ENCODE data around the gene PLPPR4. TPM values are rescaled to one million over a fixed set of nuclear protein-coding genes. Genes with fewer than 3 reads are reported as not detected.

The PLPPR4 gene
- total RNA-seq, 1 experiment from 2014 or later = not detected

DNA sequence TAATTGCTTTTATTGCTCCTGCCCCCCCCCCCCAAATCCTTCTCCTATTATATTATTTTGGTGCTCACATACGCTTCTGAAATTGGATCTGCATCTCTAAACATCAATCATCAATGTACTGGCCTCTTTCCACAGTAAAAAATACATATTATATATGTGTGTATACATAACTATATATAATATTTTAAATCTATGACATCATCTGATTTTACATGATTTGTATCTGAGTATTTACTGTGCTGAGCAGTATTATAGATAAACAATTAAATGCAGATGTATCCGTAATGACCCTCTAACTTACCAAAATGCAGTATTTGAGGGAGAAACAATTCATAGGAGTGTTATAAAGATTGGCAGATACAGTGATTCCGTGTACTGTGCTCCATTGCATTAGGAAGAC, 832 bp downstream of the PLPPR4 start:
- no peaks in the 10 kb centered on the region for H4K20me1 ChIP-seq (ENCODE audit: insufficient read depth)
- H3K9me3 ChIP-seq (ENCODE audit: insufficient read depth, low read depth) = no peaks in the 10 kb centered on the region
- no TSS peak for BruUV-seq (replicated peaks)
- H3K27ac ChIP-seq = no peak overlapping the region
- DNase-seq = no peak
- intact Hi-C loops (cut with micrococcal nuclease; ENCODE audit: unreplicated experiment) = no loop called here
- ChIA-PET POLR2A (ENCODE audit: unreplicated experiment) (no interaction called here), CTCF (no interaction called here)
- no peak overlapping the region for H3K4me3 ChIP-seq
- no peaks in the 10 kb centered on the region for H3K9me2 ChIP-seq (ENCODE audit: insufficient read depth)
- peaks cover 18% of the 10 kb centered on the region; the same call in 1 of the 2 replicates for H3K27me3 ChIP-seq (ENCODE audit: insufficient read depth, low read depth)
- H3K4me2 ChIP-seq = no peak overlapping the region
- H3K4me1 ChIP-seq (replicated peaks; ENCODE audit: insufficient read depth) = no peaks in the 10 kb centered on the region
- no peak for TF ChIP-seq EZH2 (IDR thresholded peaks at IDR 0.05; ENCODE audit: low read depth)
- no peak for TF ChIP-seq CTCF (conservative IDR thresholded peaks at IDR 0.05)
- H3K36me3 ChIP-seq (ENCODE audit: low read depth) = no peaks in the 10 kb centered on the region
- no peaks in the 10 kb centered on the region for H3F3A ChIP-seq (ENCODE audit: insufficient read depth, low read depth)
- no peaks in the 10 kb centered on the region for H3K79me2 ChIP-seq (ENCODE audit: low read depth)
- H2AFZ ChIP-seq = no peak overlapping the region

DNA sequence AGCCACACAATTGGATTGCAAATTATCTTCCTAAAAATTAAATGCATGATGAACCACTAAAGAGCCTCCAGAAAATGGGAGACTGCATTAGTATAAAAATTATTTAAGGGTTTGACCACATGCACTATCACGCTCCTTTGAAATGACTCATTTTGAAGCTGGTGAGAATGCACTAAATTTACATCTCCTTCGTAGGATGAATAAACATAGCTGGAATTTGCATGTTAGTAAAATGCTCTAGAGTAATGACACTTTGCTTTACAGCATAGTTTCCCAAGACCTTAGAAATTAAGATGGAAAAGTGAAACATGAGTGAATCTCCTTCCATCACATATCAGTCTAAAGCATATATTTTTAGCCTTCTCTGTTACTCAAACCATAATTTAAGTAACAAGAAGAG, 2.4 kb downstream of the PLPPR4 start:
- intact Hi-C loops (cut with micrococcal nuclease; ENCODE audit: unreplicated experiment) = no loop called here
- CTCF ChIA-PET = no interaction called here
- no peak overlapping the region for H3K4me2 ChIP-seq

GRCh38 chr1:99268021-99268420, 3.7 kb downstream of the PLPPR4 start:
- H3K79me2 ChIP-seq (ENCODE audit: low read depth) = no peaks in the 10 kb centered on the region
- DNase-seq = no peak
- no peaks in the 10 kb centered on the region for H4K20me1 ChIP-seq (ENCODE audit: insufficient read depth)
- no peak overlapping the region for H3K4me3 ChIP-seq
- ChIA-PET POLR2A (ENCODE audit: unreplicated experiment) (no interaction called here), CTCF (no interaction called here)
- H3K36me3 ChIP-seq (ENCODE audit: low read depth) = no peaks in the 10 kb centered on the region
- H3K4me2 ChIP-seq = no peak overlapping the region
- H3K9me2 ChIP-seq (ENCODE audit: insufficient read depth) = no peaks in the 10 kb centered on the region
- no TSS peak for BruUV-seq (replicated peaks)
- H3K27me3 ChIP-seq (ENCODE audit: insufficient read depth, low read depth) = peaks cover 18% of the 10 kb centered on the region; the same call in 1 of the 2 replicates
- no peak overlapping the region for H3K27ac ChIP-seq
- H3K9me3 ChIP-seq (ENCODE audit: insufficient read depth, low read depth) = no peaks in the 10 kb centered on the region
- no peaks in the 10 kb centered on the region for H3F3A ChIP-seq (ENCODE audit: insufficient read depth, low read depth)
- no peak overlapping the region for H2AFZ ChIP-seq
- TF ChIP-seq CTCF (conservative IDR thresholded peaks at IDR 0.05) = no peak
- no peak for TF ChIP-seq EZH2 (IDR thresholded peaks at IDR 0.05; ENCODE audit: low read depth)
- H3K4me1 ChIP-seq (replicated peaks; ENCODE audit: insufficient read depth) = no peaks in the 10 kb centered on the region
- intact Hi-C loops (cut with micrococcal nuclease; ENCODE audit: unreplicated experiment) = no loop called here

More for the DNA sequence above, 2.4 kb downstream of the PLPPR4 start:
- no peaks in the 10 kb centered on the region for H3K36me3 ChIP-seq (ENCODE audit: low read depth)
- H3K27ac ChIP-seq = no peak overlapping the region
- H3K4me3 ChIP-seq = no peak overlapping the region
- H3K9me3 ChIP-seq (ENCODE audit: insufficient read depth, low read depth) = no peaks in the 10 kb centered on the region
- POLR2A ChIA-PET (ENCODE audit: unreplicated experiment) = no interaction called here
- H3K79me2 ChIP-seq (ENCODE audit: low read depth) = no peaks in the 10 kb centered on the region
- DNase-seq = no peak
- no peak for TF ChIP-seq EZH2 (IDR thresholded peaks at IDR 0.05; ENCODE audit: low read depth)
- TF ChIP-seq CTCF (conservative IDR thresholded peaks at IDR 0.05) = no peak
- no peaks in the 10 kb centered on the region for H3F3A ChIP-seq (ENCODE audit: insufficient read depth, low read depth)
- no peaks in the 10 kb centered on the region for H3K9me2 ChIP-seq (ENCODE audit: insufficient read depth)
- no peak overlapping the region for H2AFZ ChIP-seq
- no peaks in the 10 kb centered on the region for H3K4me1 ChIP-seq (replicated peaks; ENCODE audit: insufficient read depth)
- H3K27me3 ChIP-seq (ENCODE audit: insufficient read depth, low read depth) = peaks cover 18% of the 10 kb centered on the region; the same call in 1 of the 2 replicates
- BruUV-seq (replicated peaks) = no TSS peak
- no peaks in the 10 kb centered on the region for H4K20me1 ChIP-seq (ENCODE audit: insufficient read depth)
